ENCODE data around the gene KCNQ5.

KCNQ5 gene

DNA sequence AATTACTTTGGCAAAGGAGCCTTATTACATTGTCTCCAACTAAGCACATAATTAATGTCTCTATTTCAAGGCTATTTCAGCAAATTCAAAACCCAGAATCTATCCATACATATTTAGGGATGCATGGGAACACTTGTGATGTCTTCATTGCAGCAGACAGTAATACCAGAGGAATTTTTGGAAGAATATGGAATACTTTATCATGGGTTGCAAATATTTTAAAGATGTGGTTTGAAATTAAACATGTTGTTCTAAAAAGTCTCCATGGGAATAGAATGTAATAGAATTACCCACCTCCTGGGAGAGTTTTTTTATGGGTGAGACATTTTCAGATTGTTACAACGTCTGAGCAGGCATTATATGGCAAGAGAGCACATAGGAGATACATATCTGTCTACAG lies 170.8 kb downstream of the KCNQ5 start:
- DNase-seq (ENCODE audit: insufficient read length, low spot score): no peak
- no peak for FAIRE-seq
- TF ChIP-seq POLR2A (IDR thresholded peaks at IDR 0.05; ENCODE audit: low read depth, low read length): no peak

DNA sequence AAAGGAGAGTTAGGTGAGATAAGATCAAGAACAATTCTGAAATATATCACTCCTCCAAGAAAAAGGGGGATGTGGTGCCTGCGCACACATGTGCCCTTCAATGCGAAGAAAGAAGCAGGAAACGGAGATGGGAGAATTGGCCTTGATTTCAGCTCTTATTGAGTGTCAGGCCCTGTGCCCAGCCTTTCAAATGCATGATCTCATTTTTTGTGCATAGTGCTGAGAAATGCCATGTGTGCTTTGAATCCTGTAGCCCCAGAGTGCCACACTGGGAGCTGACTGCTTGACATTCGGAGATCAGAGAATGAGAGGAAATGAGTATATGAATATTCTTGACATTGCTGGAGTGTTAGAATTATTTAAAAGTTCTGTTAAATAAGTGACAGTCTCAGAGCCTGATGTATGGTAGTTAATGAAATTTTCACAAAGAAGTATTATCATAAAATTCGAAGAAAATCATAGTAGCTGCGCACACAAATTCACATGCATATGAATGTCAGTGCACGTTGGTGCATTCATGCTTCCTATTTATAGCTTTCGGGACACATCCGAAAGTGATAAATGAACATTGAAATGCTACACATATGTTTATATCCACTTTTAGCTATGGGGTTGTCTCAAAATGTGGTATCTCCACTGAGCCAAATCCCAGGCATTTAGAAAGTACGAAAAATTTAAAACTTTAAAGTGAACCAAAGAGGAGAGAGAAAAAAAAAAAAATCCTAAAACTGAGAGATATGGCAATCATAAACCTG lies 172.0 kb downstream of the KCNQ5 start:
- FAIRE-seq: no peak
- no peak for TF ChIP-seq POLR2A (IDR thresholded peaks at IDR 0.05; ENCODE audit: low read depth, low read length)
- DNase-seq (ENCODE audit: insufficient read length, low spot score): no peak

DNA sequence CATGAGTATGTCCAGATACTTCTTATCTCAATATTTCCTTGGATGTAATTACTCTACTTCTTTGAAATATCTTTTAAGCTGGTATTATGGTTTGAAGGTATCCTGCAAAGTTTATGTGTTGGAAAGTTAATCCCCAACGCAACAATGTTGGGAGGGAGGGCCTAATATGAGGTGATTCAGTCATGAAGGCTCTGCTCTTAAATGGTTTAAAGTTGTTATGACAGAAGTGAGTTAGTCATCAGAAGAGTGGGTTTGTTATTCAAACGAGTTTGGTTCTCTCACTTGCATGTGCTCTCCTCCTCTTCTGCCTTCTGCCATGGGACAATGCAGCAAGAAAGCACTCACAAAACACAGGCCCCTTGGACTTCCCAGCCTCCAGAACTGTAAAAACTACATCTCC lies 176.3 kb downstream of the KCNQ5 start:
- no peak for DNase-seq (ENCODE audit: insufficient read length, low spot score)
- peak; percentile 99 for FAIRE-seq
- TF ChIP-seq POLR2A (IDR thresholded peaks at IDR 0.05; ENCODE audit: low read depth, low read length): no peak

DNA sequence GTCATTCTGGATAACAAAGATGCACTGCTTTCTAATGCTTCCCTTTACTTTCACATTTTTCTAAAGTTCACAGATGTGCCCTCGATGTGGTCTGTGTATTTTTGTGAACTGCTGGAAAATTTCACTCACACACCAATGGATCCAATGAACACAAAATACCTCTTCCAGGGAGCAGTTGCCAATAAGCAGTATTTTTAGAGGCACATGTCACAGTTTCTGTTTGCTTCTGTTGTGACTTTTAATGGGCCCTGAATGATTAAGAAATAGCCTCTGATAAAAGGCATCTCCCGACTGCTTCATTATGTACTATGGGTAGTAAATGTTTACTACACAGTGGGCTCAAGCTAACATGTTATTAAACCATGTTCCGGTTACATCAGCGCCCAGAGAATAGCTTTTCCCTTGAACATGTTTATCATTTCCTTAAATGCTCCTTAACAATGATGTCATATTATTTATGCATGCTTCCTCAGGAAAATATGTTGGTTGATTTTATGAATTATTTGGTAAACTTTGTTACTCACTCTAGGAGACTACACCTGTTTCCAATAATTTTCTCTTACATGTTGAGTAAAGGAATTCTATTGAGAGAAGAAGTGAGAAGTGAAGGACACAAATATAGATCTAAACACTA lies 188.0 kb downstream of the KCNQ5 start:
- DNase-seq (ENCODE audit: insufficient read length, low spot score) (no peak), FAIRE-seq (no peak)
- no peak for TF ChIP-seq POLR2A (IDR thresholded peaks at IDR 0.05; ENCODE audit: low read depth, low read length)

DNA sequence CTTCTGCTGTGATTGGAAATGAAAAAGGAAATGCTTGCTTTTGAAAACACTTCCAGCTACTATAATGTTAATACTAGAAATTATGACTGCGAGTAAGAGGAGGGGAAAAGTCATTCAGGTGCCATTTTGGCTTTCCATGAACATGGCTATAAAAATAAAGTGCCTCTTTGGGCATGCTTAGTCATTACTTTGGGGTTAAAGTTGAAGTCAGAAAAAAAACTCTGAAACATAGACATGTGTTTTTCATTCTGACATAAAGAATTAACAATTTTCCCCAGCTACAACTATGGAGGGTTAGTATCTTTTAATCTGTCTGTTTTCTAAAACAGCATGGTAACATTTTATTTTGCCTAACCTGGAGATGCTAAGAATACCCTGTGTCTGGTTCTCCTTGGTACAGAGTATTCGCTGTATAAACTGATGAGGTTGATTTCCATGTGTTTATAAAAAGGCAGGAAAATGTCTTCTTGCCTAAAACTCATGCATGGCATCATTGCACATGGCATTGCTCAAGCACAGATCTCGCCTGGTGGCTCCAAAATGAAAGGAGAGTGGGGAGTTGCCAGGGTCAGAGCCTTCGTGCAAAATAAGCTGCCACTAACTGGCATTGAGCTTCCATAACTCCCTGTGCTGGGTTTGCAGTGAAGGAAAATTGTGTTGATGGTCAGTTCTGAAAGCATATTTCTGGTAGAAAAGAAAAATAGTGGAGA lies 188.9 kb downstream of the KCNQ5 start:
- no peak for TF ChIP-seq POLR2A (IDR thresholded peaks at IDR 0.05; ENCODE audit: low read depth, low read length)
- FAIRE-seq: peak; percentile 6
- DNase-seq (ENCODE audit: insufficient read length, low spot score): no peak

DNA sequence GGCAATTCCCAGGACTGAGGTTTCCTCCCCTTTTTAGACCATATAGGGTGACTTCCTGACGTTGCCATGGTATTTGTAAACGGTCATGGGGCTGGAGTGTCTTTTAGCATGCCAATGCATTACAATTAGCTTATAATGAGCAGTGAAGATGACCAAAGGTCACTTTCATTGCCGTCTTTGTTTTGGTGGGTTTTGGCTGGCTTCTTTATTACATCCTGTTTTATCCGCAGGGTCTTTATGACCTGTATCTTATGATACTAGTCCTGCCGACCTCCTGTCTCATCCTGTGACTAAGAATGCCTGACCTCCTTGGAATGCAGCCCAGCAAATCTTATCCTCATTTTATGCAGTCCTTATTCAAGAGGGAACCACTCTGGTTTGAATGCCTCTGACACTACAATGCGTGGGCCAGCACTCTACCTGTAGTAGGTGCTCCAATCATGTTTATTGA lies 190.1 kb downstream of the KCNQ5 start:
- no peak for TF ChIP-seq POLR2A (IDR thresholded peaks at IDR 0.05; ENCODE audit: low read depth, low read length)
- peak; percentile 96 for FAIRE-seq
- DNase-seq (ENCODE audit: insufficient read length, low spot score): no peak

DNA sequence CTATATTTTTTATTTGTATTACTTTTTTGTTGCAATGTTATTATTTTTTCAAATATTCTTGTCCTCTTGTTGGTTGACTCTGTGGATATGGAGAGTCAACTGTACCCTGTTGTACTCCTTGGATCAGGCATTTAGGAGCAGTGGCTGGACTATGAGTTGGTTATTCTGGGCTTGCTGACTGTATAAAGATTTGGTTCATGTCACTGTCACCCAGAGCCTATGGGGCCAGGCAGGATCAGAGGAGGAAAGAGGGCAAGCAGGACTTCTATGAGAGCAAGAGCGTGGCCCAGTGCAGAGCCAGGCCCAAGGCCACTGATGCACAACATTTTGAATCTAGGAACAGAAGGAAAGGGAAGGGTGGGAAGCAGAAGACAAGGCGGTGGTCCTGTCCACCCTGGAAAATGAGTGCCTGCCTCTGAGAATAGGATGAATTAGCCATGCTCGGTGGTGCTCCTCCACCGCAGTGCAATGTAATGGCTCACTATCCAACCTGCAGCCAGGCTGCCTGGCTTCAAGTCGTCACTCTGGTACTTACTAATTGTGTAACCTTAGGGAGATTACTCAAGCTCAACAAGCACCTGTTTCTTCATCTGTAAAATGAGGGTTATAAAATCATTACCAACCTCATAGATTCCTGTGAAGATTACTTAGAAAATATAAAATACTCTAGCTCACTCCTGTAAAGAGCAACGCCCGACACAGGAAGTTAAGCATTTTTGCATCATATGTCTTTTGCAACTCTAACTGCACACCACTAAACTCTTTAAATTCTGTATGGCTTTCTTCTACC lies 192.1 kb downstream of the KCNQ5 start:
- no peak for DNase-seq (ENCODE audit: insufficient read length, low spot score)
- no peak for FAIRE-seq
- no peak for TF ChIP-seq POLR2A (IDR thresholded peaks at IDR 0.05; ENCODE audit: low read depth, low read length)

DNA sequence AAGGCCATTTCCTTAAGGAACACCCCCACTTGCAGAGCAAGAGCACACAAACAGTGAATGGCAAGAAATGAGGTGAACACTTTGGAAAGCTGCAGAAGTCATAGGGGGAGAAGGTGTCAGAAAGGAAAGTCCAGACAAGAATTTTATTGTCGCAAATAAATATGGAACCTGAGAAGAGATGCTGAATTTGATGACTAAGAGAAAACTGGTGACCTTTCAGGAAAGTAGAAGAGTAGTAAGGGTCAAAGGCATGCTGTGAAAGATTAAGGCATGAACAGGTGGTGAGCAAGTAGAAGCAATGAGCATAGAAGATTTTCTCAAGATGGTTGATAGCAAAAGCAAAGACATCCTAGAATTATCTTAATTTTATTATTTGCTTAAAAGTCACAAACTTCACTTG lies 194.2 kb downstream of the KCNQ5 start:
- TF ChIP-seq POLR2A (IDR thresholded peaks at IDR 0.05; ENCODE audit: low read depth, low read length): no peak
- DNase-seq (ENCODE audit: insufficient read length, low spot score) (no peak), FAIRE-seq (no peak)

DNA sequence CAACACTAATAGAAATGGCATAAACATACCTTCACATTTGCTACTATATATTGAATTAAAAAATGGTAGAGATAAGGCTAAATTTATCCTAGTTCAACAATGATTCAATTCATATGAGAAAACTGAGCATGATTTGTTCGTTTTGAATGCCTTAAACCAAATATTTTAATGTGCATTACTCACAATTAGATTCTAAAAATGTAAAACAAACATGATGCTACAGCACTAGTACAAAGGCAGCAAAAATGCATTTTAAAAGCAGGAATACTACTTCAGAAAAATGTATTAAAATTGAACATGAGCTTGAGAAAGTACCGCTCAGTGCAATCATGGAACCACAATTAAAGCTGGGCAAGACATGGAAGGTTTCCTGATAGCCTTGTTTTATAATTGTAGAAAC lies 195.3 kb downstream of the KCNQ5 start:
- FAIRE-seq (no peak), DNase-seq (ENCODE audit: insufficient read length, low spot score) (no peak)
- no peak for TF ChIP-seq POLR2A (IDR thresholded peaks at IDR 0.05; ENCODE audit: low read depth, low read length)

DNA sequence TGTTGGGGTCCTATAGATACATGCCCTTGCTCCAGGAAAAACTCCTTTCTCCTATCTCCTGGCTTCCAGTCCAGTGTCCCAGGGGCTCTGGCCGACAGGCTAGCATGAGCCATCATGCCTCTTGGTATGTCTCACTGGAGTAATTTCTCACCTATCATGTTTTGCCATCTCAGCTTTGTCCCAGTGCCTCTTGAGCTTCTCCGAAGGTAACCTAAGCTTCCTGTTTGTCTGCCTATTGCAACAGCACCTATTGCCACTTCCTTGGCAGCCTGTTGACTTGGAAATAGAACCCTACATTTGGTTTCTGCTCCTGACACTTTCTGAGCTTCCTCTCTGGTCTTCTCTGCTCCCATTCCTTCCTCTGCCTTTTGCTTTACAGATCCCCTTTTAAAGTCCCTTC lies 197.7 kb downstream of the KCNQ5 start:
- no peak for FAIRE-seq
- no peak for DNase-seq (ENCODE audit: insufficient read length, low spot score)
- TF ChIP-seq POLR2A (IDR thresholded peaks at IDR 0.05; ENCODE audit: low read depth, low read length): no peak

DNA sequence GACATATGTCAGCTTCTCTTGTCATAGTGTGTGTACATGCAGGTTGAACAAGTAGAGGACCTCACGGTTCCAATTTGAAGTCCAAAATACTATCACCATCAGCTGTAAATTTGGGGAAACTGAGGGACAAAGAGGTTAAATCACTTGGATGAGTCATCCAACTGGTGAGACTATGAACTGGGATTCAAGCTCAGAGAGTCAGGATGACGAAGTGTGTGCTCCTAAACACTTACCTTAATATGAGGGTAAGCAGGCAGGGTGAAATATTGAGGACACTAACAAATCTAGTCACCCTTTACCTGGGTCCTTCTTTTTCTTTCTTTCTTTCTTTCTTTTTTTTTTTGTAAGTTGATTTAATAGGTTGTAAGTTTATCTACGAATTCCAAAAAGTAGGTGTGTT lies 198.3 kb downstream of the KCNQ5 start:
- no peak for TF ChIP-seq POLR2A (IDR thresholded peaks at IDR 0.05; ENCODE audit: low read depth, low read length)
- no peak for FAIRE-seq
- no peak for DNase-seq (ENCODE audit: insufficient read length, low spot score)

DNA sequence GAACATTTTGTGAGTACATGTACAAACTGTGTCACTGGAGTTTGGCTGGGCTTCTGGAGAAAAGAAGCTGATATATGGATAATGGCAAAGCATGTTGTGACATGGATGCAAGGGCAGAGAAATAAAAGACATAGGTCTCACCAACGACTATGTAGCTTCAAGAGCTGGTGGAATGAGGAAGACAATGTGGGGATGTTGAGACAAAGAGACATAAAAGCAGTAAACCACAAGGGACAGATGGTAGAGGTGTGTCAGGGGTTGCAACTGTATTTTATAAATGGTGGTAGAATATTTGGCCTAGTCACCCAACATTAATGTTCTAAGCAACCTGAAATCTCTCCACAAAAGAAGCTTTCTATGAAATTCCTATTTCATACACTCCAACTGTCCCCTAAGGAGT lies 199.0 kb downstream of the KCNQ5 start:
- TF ChIP-seq POLR2A (IDR thresholded peaks at IDR 0.05; ENCODE audit: low read depth, low read length): no peak
- FAIRE-seq (no peak), DNase-seq (ENCODE audit: insufficient read length, low spot score) (no peak)

DNA sequence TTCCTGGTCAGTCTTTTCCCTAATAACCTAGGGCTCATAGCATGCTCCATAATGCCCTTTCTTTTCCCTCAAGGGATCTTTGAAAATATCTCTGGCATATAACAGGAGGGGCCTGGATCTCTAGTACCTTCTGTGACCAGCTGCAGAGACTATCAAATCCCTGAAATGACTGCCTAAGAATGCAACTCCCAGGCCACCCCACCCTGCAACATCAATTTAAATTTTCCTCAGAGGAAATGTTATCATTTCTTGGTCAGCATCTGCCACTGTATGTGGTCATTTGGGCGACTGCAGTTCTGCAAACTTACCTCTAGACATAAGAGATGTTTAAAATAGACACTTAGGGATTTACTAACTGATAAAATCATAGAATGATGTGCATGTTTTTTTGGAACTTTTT lies 200.2 kb downstream of the KCNQ5 start:
- FAIRE-seq (no peak), DNase-seq (ENCODE audit: insufficient read length, low spot score) (no peak)
- TF ChIP-seq POLR2A (IDR thresholded peaks at IDR 0.05; ENCODE audit: low read depth, low read length): no peak

DNA sequence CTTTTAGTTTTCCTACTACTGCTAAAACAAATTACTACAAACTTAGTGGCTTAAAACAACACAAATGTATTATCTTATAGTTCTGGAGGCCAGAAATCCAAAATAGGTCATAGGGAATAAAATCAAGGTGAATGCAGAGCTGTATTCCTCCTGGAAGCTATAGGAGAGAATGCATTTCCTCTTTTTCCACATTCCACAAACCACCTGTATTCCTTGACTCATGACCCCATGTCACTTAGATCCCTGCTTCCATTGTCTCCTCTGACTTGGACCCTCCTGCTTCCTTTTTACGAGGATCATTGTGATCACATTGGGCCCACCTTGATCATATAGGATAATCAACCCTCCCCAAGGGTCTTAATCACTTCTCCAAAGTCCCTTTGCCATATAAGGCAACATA lies 200.8 kb downstream of the KCNQ5 start:
- TF ChIP-seq POLR2A (IDR thresholded peaks at IDR 0.05; ENCODE audit: low read depth, low read length): no peak
- FAIRE-seq (peak; percentile 30), DNase-seq (ENCODE audit: insufficient read length, low spot score) (no peak)

Data from H54 (cell line).